ENCODE results near the gene MRPL37.

Gene MRPL37

GRCh38 chr1:54252371-54252936 lies 52.5 kb downstream of the MRPL37 start:
- peaks cover 2% of the 10 kb centered on the region for H3K36me3 ChIP-seq (ENCODE audit: control insufficient read depth, insufficient read depth, low read length)

GRCh38 chr1:54253480-54253879 lies 53.5 kb downstream of the MRPL37 start:
- H3K27me3 ChIP-seq (replicated peaks; ENCODE audit: control insufficient read depth, insufficient read depth, low read length) = no peaks in the 10 kb centered on the region
- peaks cover 2% of the 10 kb centered on the region for H3K36me3 ChIP-seq (ENCODE audit: control insufficient read depth, insufficient read depth, low read length)
- TF ChIP-seq, protein P1, sequence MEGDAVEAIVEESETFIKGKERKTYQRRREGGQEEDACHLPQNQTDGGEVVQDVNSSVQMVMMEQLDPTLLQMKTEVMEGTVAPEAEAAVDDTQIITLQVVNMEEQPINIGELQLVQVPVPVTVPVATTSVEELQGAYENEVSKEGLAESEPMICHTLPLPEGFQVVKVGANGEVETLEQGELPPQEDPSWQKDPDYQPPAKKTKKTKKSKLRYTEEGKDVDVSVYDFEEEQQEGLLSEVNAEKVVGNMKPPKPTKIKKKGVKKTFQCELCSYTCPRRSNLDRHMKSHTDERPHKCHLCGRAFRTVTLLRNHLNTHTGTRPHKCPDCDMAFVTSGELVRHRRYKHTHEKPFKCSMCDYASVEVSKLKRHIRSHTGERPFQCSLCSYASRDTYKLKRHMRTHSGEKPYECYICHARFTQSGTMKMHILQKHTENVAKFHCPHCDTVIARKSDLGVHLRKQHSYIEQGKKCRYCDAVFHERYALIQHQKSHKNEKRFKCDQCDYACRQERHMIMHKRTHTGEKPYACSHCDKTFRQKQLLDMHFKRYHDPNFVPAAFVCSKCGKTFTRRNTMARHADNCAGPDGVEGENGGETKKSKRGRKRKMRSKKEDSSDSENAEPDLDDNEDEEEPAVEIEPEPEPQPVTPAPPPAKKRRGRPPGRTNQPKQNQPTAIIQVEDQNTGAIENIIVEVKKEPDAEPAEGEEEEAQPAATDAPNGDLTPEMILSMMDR (IDR thresholded peaks at IDR 0.05; ENCODE audit: insufficient read depth, low read length, poor library complexity, severe bottlenecking) = no peak
- H3K4me3 ChIP-seq (replicated peaks; ENCODE audit: low read depth, low read length) = no peak overlapping the region
- no peak for DNase-seq (ENCODE audit: extremely low read depth, insufficient read length)

More at GRCh38 chr1:54252371-54252936, 52.5 kb downstream of the MRPL37 start:
- TF ChIP-seq, protein P1 (IDR thresholded peaks at IDR 0.05; ENCODE audit: insufficient read depth, low read length, poor library complexity, severe bottlenecking) = no peak
- no peaks in the 10 kb centered on the region for H3K27me3 ChIP-seq (replicated peaks; ENCODE audit: control insufficient read depth, insufficient read depth, low read length)
- no peak overlapping the region for H3K4me3 ChIP-seq (replicated peaks; ENCODE audit: low read depth, low read length)
- no peak for DNase-seq (ENCODE audit: extremely low read depth, insufficient read length)

DNA sequence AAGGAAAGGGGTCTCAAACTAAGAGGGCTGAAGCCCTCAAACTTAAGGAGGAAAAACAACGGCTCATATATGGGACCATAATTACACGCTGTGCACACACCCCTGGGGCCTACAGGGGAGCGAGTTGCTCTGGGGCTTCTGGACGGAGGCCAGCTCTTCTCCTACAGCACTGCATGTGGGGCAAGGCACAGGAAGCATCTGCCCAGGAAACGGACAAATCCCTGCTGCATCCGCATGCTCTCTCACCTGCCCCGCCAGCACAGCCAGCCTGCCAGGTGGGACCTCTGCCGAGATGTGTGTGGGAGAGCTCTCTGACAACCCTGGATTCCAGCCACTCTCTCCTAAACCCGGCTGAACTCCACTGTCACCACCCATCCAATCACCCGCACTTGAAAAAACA lies 54.1 kb downstream of the MRPL37 start:
- no peak overlapping the region for H3K4me3 ChIP-seq (replicated peaks; ENCODE audit: low read depth, low read length)
- no peaks in the 10 kb centered on the region for H3K27me3 ChIP-seq (replicated peaks; ENCODE audit: control insufficient read depth, insufficient read depth, low read length)
- TF ChIP-seq, protein P1 (IDR thresholded peaks at IDR 0.05; ENCODE audit: insufficient read depth, low read length, poor library complexity, severe bottlenecking) = no peak
- H3K36me3 ChIP-seq (ENCODE audit: control insufficient read depth, insufficient read depth, low read length) = peaks cover 2% of the 10 kb centered on the region
- no peak for DNase-seq (ENCODE audit: extremely low read depth, insufficient read length)

DNA sequence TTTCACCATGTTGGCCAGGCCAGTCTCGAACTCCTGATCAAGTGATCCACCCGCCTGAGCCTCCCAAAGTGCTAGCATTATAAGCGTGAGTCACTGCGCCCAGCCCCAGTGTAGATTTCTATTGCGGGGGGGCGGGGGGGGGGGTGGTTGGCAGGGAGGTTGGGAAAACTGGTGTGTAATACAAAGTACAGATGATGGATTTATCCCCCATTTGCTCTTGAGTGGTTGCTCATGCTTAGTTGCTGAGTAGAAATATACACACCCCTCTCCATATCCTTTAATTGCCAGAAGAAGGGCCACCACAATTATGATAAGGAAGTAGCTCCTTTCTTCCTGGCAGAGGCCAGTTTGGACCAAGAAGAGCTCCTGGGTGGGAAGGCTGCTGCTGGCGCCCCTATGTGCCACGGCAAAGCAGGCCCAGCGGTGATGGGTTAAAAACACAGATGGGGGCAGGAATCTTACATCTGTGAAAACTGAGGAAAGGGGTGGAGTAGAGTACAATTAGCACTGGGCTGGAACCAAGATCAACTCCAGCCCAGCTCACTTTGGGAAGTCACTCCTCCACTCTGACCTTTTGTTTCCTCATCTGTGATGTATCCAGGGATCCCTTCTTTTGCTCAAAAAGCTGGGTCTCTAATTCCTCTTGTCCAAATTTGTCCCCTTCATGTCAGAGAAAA lies 55.2 kb downstream of the MRPL37 start:
- Histone ChIP-seq H3K36me3 (ENCODE audit: control insufficient read depth, insufficient read depth, low read length) (peaks cover 2% of the 10 kb centered on the region), H3K27me3 (replicated peaks; ENCODE audit: control insufficient read depth, insufficient read depth, low read length) (no peaks in the 10 kb centered on the region), H3K4me3 (replicated peaks; ENCODE audit: low read depth, low read length) (no peak overlapping the region)
- TF ChIP-seq, protein P1 (IDR thresholded peaks at IDR 0.05; ENCODE audit: insufficient read depth, low read length, poor library complexity, severe bottlenecking) = no peak
- no peak for DNase-seq (ENCODE audit: extremely low read depth, insufficient read length)

GRCh38 chr1:54256522-54257345 lies 56.8 kb downstream of the MRPL37 start:
- DNase-seq (ENCODE audit: extremely low read depth, insufficient read length) = no peak
- TF ChIP-seq, protein P1 (IDR thresholded peaks at IDR 0.05; ENCODE audit: insufficient read depth, low read length, poor library complexity, severe bottlenecking) = no peak
- peaks cover 2% of the 10 kb centered on the region; the same call in 1 of the 2 replicates for H3K36me3 ChIP-seq (ENCODE audit: control insufficient read depth, insufficient read depth, low read length)
- H3K27me3 ChIP-seq (replicated peaks; ENCODE audit: control insufficient read depth, insufficient read depth, low read length) = no peaks in the 10 kb centered on the region
- no peak overlapping the region for H3K4me3 ChIP-seq (replicated peaks; ENCODE audit: low read depth, low read length)

Measured in GM06990 (cell line).